GM23338 (cell line): Measurements from ENCODE around the gene DDX24.

Experiments
- CREB1 ChIP-seq: fragments of 250-450 bp; sonication (Bioruptor Pico); IDR thresholded peaks from 2 replicates; pipeline ENCODE4 v1.5.0; 2020; ENCODE audit warnings: low read depth, mild to moderate bottlenecking, moderate library complexity
- CTCF ChIP-seq, 2 experiments: fragments of 200-600 bp in 1 of 2; sonication (generic) in 1 of 2; conservative IDR thresholded peaks; 2 replicates each; pipeline versions ENCODE4 v1.5.1 to v1.6.1; 2016 to 2017; ENCODE audit warnings: antibody characterized with exemption in 2 of 2, low read depth in 2 of 2, mild to moderate bottlenecking in 2 of 2, moderate library complexity in 1 of 2
- ETS1 ChIP-seq: IDR thresholded peaks from 2 replicates; pipeline ENCODE4 v1.6.1; 2016; ENCODE audit warnings: antibody characterized with exemption
- EZH2 ChIP-seq: fragments of 200-600 bp; sonication (generic); IDR thresholded peaks from one replicate; pipeline ENCODE4 v1.8.0; 2017; ENCODE audit warnings: antibody characterized with exemption, mild to moderate bottlenecking, low read depth; ENCODE audit not compliant: unreplicated experiment
- EZH2phosphoT487 ChIP-seq: fragments of 200-600 bp; sonication (generic); IDR thresholded peaks from one replicate; pipeline ENCODE4 v1.8.1; 2018; ENCODE audit warnings: antibody characterized with exemption; ENCODE audit not compliant: unreplicated experiment
- JUNB ChIP-seq: IDR thresholded peaks from one replicate; pipeline ENCODE4 v1.6.1; 2016; ENCODE audit warnings: antibody characterized with exemption; ENCODE audit not compliant: unreplicated experiment
- NANOG ChIP-seq: IDR thresholded peaks from 2 replicates; pipeline ENCODE4 v1.6.1; 2016; ENCODE audit warnings: antibody characterized with exemption, borderline replicate concordance
- POLR2AphosphoS5 ChIP-seq: IDR thresholded peaks from 2 replicates; pipeline ENCODE4 v1.6.1; 2016; ENCODE audit warnings: antibody characterized with exemption, low read depth
- REST ChIP-seq: IDR thresholded peaks from one replicate; pipeline ENCODE4 v1.6.1; 2018; ENCODE audit warnings: antibody characterized with exemption; ENCODE audit not compliant: unreplicated experiment
- STAT1 ChIP-seq: IDR thresholded peaks from one replicate; pipeline ENCODE4 v1.6.1; 2016; ENCODE audit warnings: antibody characterized with exemption; ENCODE audit not compliant: unreplicated experiment
- ZNF114 ChIP-seq: fragments of 250-450 bp; sonication (Bioruptor Pico); IDR thresholded peaks from 2 replicates; pipeline ENCODE4 v1.5.0; 2020; ENCODE audit warnings: mild to moderate bottlenecking, moderate library complexity
- ZNF331 ChIP-seq: fragments of 250-450 bp; sonication (Bioruptor Pico); IDR thresholded peaks from 2 replicates; pipeline ENCODE4 v1.5.0; 2020; ENCODE audit warnings: low read depth, mild to moderate bottlenecking, moderate library complexity
- ZNF462 ChIP-seq: fragments of 250-450 bp; sonication (Bioruptor Pico); IDR thresholded peaks from 2 replicates; pipeline ENCODE4 v1.5.0; 2020; ENCODE audit warnings: mild to moderate bottlenecking, moderate library complexity

- TF ChIP-seq POLR2AphosphoS5 (no peak), EZH2phosphoT487 (no peak), REST (no peak), CREB1 (CRISPR knock-in tag) (no peak), CTCF (conservative IDR thresholded peaks at IDR 0.05; ENCODE audit: low read depth in 2 of 2) (no peak), ZNF114 (no peak), EZH2 (no peak), STAT1 (no peak), JUNB (no peak), ZNF331 (CRISPR knock-in tag) (no peak), ETS1 (no peak), NANOG (no peak), ZNF462 (CRISPR knock-in tag) (no peak)
These were observed 55.3 kb downstream of the DDX24 start for GRCh38 chr14:94025720-94026119.
